ENCODE data around the gene SPAG6. TPM values are rescaled to one million over a fixed set of nuclear protein-coding genes. Genes with fewer than 3 reads are reported as not detected.

SPAG6 gene
- total and polyA plus RNA-seq, 2 of the 4 experiments (the other 2 are of a cell fraction) = not detected

DNA sequence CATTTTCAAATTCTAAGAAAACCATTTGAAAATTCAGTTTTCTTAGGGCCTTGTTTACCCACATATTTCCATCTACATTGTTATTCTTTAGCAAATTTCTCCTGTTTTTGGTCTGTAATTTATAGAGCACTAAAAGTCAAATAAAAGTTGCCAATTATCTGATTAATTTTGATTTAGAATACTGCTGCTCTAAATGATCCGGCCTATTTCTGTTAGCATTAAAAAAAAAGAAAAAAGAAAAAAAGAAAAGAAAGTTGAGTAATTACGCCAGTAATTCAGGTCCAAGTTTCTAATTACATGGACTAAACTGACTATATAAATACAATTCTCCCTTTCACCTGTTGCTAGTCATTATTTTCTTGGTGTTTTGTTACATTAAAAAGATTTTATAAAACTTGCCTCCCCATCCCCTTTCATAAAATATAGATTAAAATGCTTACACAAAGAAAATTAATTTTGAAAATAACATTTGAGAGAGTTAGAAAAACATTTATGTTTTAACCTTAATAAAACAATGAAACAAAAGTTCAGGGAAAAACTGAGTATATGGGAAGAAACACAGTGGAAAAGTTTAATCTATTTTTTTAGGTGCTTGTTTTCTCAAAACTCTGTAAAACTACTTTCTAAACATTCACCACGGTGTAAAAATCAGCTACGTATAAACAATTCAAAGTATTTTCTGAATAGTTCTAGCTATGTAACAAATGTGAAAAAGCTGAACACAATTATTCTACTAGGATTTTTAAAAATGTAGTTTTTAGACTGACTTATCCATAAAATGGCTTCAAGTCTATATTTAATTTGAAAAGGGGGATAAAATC lies 35.9 kb upstream of the SPAG6 start:
- no peak for ATAC-seq (ENCODE audit: low read depth)
- H4K5ac ChIP-seq (ENCODE audit: low read depth, low read length) = no peak overlapping the region
- H3K4me2 ChIP-seq (ENCODE audit: low read depth, low read length) = no peak overlapping the region
- H3K56ac ChIP-seq (ENCODE audit: extremely low read depth, insufficient read depth, low read length) = no peak overlapping the region
- H3K4ac ChIP-seq (ENCODE audit: low read depth, low read length) = no peak overlapping the region
- no peak overlapping the region for H3K9ac ChIP-seq (ENCODE audit: low read depth, low read length)
- no peaks in the 10 kb centered on the region for H4K20me1 ChIP-seq (ENCODE audit: insufficient read depth, low read length)
- no peak overlapping the region for H2BK15ac ChIP-seq (ENCODE audit: low read depth, low read length)
- H3K4me3 ChIP-seq (ENCODE audit: insufficient read depth, low read depth, low read length) = no peak overlapping the region
- H3K4me1 ChIP-seq (ENCODE audit: control insufficient read depth, insufficient read depth, low read length) = no peaks in the 10 kb centered on the region
- BruUV-seq (replicated peaks) = no TSS peak
- dilution Hi-C loops (cut with HindIII; ENCODE audit: low sequenced_read_pairs, unreplicated experiment) = no loop called here
- no peak for DNase-seq
- ChIA-PET CTCF (interaction anchor here (0.6 kb wide), 1 partner anchor 898 kb away, joined by 4 read pairs; no protein-coding TSS in a partner anchor), POLR2A (ENCODE audit: unreplicated experiment) (interaction anchor here (0.6 kb wide), 1 partner anchor 127 kb away, joined by 7 read pairs; no protein-coding TSS in a partner anchor)
- no peak overlapping the region for H2AK9ac ChIP-seq (replicated peaks; ENCODE audit: low read depth, low read length, poor library complexity)
- intact Hi-C loops (cut with micrococcal nuclease) = no loop called here
- no peaks in the 10 kb centered on the region for H3K36me3 ChIP-seq (ENCODE audit: control insufficient read depth, insufficient read depth, low read length)
- no peak overlapping the region for H2AK5ac ChIP-seq (ENCODE audit: low read depth, low read length)
- no peaks in the 10 kb centered on the region for H3K9me1 ChIP-seq (ENCODE audit: insufficient read depth, low read length)
- no peaks in the 10 kb centered on the region for H3K9me3 ChIP-seq (ENCODE audit: control insufficient read depth, insufficient read depth, low read length)
- H3K27me3 ChIP-seq (ENCODE audit: control insufficient read depth, insufficient read depth, low read length) = no peaks in the 10 kb centered on the region
- H2BK20ac ChIP-seq (ENCODE audit: low read depth, low read length) = no peak overlapping the region
- H2BK120ac ChIP-seq (ENCODE audit: low read depth, low read length) = no peak overlapping the region
- no peak overlapping the region for H4K91ac ChIP-seq (ENCODE audit: insufficient read depth, low read depth, low read length)
- WGBS, 2 experiments (ENCODE audit: extremely low coverage in 2 of 2, insufficient read length in 1 of 2) = no CpG with 5 or more reads among the region's 4 CpGs
- no peak overlapping the region for H3K27ac ChIP-seq (ENCODE audit: insufficient read depth, low read length)
- no peaks in the 10 kb centered on the region for H3K79me1 ChIP-seq (ENCODE audit: low read depth in 1 of 2, low read length in 2 of 2)
- no peak overlapping the region for H2BK5ac ChIP-seq (ENCODE audit: low read depth, low read length, poor library complexity, severe bottlenecking)
- no peak overlapping the region for H2AFZ ChIP-seq (replicated peaks; ENCODE audit: low read length, poor library complexity)
- no peak overlapping the region for H3K14ac ChIP-seq (replicated peaks; ENCODE audit: low read depth, low read length)
- H4K8ac ChIP-seq (ENCODE audit: low read depth in 2 of 2, low read length in 2 of 2) = no peak overlapping the region
- in situ Hi-C loops (cut with MboI; ENCODE audit: low sequenced_read_pairs) = loop anchor here (25.0 kb wide), 1 partner anchor 797 kb away; no protein-coding TSS in a partner anchor
- H3K18ac ChIP-seq (ENCODE audit: low read depth, low read length) = no peak overlapping the region
- H3K23ac ChIP-seq (ENCODE audit: low read depth, low read length) = no peak overlapping the region
- TF ChIP-seq MAFK (IDR thresholded peaks at IDR 0.05; ENCODE audit: low read depth, low read length) (no peak), USF2 (IDR thresholded peaks at IDR 0.05; ENCODE audit: low read depth, low read length) (no peak), RAD21 (IDR thresholded peaks at IDR 0.05; ENCODE audit: low read length) (no peak), RFX5 (IDR thresholded peaks at IDR 0.05; ENCODE audit: low read depth, low read length) (no peak), CTCF (conservative IDR thresholded peaks at IDR 0.05; ENCODE audit: low read depth, low read length) (no peak), SMC3 (IDR thresholded peaks at IDR 0.05; ENCODE audit: low read depth, low read length) (no peak), CEBPB (IDR thresholded peaks at IDR 0.05; ENCODE audit: low read depth, low read length) (no peak), NFE2L2 (IDR thresholded peaks at IDR 0.05; ENCODE audit: low read depth, low read length) (no peak), BHLHE40 (IDR thresholded peaks at IDR 0.05; ENCODE audit: low read depth, low read length) (no peak), MAZ (IDR thresholded peaks at IDR 0.05; ENCODE audit: borderline replicate concordance, low read depth, low read length) (no peak), MXI1 (IDR thresholded peaks at IDR 0.05; ENCODE audit: borderline replicate concordance, low read depth, low read length) (no peak), POLR2A (IDR thresholded peaks at IDR 0.05; ENCODE audit: low read depth, low read length) (no peak), CHD1 (IDR thresholded peaks at IDR 0.05; ENCODE audit: low read depth, low read length) (no peak), FOS (IDR thresholded peaks at IDR 0.05; ENCODE audit: low read depth, low read length) (no peak), RCOR1 (IDR thresholded peaks at IDR 0.05; ENCODE audit: insufficient replicate concordance, low read length) (no peak)
